Measurements from ENCODE around the gene GLB1L.
"Not testable (repeated sequence)": the region's sequence is repeated elsewhere in the genome, so short reads cannot be mapped to it uniquely, and the experiment has no call there.

The GLB1L gene

DNA sequence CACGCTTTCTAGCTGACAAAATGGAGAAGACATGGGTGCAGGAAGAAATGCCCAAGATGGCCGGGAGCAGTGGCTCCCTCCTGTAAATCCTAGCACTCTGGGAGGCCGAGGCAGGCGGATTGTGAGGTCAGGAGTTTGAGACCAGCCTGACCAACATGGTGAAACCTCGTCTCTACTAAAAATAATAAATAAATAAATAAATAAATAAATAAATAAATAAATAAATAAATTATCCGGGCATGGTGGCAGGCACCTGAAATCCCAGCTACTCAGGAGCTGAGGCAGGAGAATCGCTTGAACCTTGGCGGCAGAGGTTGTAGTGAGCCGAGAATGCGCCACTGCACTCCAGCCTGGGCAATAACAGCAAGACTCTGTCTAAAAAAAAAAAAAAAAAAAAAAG, 13.7 kb upstream of the GLB1L start:
- not testable (repeated sequence) for DNase-seq (ENCODE audit: low read depth); H3K4me3 ChIP-seq (ENCODE audit: low read depth, low read length)

GRCh38 chr2:219254590-219255201, 9.5 kb upstream of the GLB1L start:
- H3K4me3 ChIP-seq (ENCODE audit: low read depth, low read length): peak overlapping the region; percentile 58
- no peak for DNase-seq (ENCODE audit: low read depth)

GRCh38 chr2:219253753-219254589, 8.7 kb upstream of the GLB1L start, which contains the start of gene TUBA4A:
TUBA4A (minus strand) TSS chr2:219253918; CDS start chr2:219253858, 60 bp downstream.
- DNase-seq (ENCODE audit: low read depth): no peak

GRCh38 chr2:219252900-219253752, 7.9 kb upstream of the GLB1L start, which contains the start of gene TUBA4B:
TUBA4B (plus strand) TSS chr2:219253243; CDS start chr2:219253408, 165 bp downstream.
- H3K4me3 ChIP-seq (ENCODE audit: low read depth, low read length): peak within 1 kb of the TSS; percentile 58
- DNase-seq (ENCODE audit: low read depth): no peak

More at GRCh38 chr2:219253753-219254589, 8.7 kb upstream of the GLB1L start, which contains the start of gene TUBA4A:
- H3K4me3 ChIP-seq (ENCODE audit: low read depth, low read length): peak within 1 kb of the TSS; percentile 58

DNA sequence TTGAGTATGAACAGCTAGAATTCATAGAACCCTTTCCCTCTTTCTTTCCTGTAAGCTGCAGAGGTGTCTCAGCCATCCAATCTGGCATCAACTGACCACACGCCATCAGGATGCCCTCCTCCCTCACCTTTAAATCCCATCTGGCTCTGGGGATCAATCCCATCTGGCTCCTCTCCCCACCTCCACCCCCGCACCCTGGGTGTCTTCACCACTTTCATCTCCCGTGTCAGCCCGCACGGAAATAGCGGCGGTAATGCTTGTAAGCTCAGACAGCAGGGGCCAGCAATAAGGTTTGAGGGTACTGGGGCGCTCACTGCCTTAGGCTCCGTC, 7.3 kb upstream of the GLB1L start:
- H3K4me3 ChIP-seq (ENCODE audit: low read depth, low read length): peak overlapping the region; percentile 58
- DNase-seq (ENCODE audit: low read depth): no peak

- no peak for DNase-seq (ENCODE audit: low read depth)
- H3K4me3 ChIP-seq (ENCODE audit: low read depth, low read length): no peak overlapping the region
Observed at GRCh38 chr2:219252084-219252483, 6.8 kb upstream of the GLB1L start.

- no peak overlapping the region for H3K4me3 ChIP-seq (ENCODE audit: low read depth, low read length)
- DNase-seq (ENCODE audit: low read depth): no peak
Observed at GRCh38 chr2:219251656-219252055, 6.4 kb upstream of the GLB1L start.

DNA sequence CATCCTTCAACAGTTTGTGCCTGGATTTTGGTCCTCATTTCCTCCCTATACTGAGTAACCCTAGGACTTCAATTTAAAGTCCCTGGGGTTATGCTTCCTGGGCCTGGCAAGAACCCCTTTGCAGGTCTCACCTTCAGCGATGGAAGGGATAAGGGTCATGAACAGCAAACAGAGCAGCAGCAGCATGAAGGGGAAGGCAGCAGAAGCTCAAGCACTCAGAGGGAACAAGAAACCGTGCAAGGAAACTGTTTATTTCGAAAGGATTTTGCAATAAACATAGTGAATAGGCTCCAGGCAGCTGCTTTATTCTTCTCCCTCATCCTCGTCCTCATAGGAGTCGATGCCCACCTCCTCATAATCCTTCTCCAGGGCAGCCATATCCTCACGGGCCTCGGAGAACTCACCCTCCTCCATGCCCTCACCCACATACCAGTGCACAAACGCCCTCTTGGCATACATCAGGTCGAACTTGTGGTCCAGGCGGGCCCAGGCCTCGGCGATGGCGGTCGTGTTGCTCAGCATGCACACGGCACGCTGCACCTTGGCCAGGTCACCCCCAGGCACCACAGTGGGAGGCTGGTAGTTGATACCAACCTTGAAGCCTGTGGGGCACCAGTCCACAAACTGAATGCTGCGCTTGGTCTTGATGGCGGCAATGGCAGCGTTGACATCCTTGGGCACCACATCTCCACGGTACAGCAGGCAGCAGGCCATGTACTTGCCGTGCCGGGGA, 5.0 kb upstream of the GLB1L start:
- no peak for DNase-seq (ENCODE audit: low read depth)
- no peak overlapping the region for H3K4me3 ChIP-seq (ENCODE audit: low read depth, low read length)

GRCh38 chr2:219249203-219249980, 4.1 kb upstream of the GLB1L start:
- peak; percentile 83 for DNase-seq (ENCODE audit: low read depth)
- no peak overlapping the region for H3K4me3 ChIP-seq (ENCODE audit: low read depth, low read length)

DNA sequence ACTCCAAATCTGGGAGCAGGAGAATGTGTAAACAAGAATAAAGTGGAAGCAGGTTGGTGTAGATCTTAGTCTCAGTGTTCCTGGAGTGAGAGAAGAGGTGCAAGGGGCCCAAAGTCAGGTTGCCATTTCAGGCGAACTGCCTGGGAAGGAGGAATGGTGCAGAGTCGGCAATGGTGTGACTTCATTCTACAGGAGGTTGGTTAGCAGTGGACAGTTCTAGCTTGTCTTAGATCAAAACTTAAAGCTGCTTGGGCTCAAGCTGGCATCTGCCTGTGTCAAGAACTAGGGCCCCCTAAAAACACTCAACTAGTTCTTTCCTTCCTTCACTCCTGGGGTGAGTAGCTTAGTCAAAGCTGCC, 3.6 kb upstream of the GLB1L start:
- H3K4me3 ChIP-seq (ENCODE audit: low read depth, low read length): no peak overlapping the region
- no peak for DNase-seq (ENCODE audit: low read depth)

DNA sequence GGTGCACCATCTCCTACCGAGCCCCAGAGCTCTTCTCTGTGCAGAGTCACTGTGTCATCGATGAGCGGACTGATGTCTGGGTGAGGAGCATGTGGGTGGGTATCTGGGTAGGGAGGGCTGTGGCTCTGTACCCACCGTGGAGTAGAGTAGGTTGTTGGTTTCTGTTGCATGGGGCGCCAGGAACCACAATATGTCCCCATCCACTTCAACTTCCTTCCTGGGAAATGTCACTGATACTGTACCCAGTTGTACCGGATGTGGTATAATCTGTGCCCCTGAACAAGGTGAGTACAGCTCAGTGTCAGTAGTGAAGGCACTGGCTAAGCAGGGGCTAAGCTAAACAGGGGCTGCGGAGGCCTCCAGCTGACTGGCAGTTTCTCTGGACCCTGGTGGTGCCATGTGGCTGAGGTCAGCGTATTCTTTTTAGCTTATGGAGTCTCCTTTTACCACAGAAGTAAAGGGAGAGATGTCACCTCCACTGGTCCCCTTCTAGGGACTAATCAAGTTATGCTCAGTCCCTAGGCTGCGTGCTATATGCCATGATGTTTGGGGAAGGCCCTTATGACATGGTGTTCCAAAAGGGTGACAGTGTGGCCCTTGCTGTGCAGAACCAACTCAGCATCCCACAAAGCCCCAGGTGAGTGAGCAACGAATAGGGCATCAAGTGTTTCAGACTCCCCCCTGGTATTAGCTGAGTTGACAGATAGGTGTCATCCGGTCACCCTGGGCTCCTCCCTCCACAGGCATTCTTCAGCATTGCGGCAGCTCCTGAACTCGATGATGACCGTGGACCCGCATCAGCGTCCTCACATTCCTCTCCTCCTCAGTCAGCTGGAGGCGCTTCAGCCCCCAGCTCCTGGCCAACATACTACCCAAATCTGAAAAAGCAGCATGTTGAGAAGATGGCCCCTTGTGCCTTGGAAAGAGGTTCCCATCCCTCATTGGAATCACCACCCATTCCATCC, 2.7 kb upstream of the GLB1L start:
- H3K4me3 ChIP-seq (ENCODE audit: low read depth, low read length): no peak overlapping the region
- no peak for DNase-seq (ENCODE audit: low read depth)

DNA sequence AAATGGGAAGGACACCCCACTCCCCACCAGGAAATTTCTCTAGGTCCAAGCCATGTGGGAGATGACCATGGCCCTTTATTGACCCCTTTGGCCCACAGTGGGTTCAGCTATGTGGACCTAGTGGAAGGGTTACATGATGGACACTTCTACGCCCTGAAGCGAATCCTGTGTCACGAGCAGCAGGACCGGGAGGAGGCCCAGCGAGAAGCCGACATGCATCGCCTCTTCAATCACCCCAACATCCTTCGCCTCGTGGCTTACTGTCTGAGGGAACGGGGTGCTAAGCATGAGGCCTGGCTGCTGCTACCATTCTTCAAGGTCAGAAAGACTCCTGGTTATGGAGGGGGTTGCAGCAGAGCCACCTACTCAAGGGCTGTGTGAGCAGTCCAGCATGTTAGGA, 1.3 kb upstream of the GLB1L start:
- H3K4me3 ChIP-seq (ENCODE audit: low read depth, low read length): no peak overlapping the region
- no peak for DNase-seq (ENCODE audit: low read depth)

DNA sequence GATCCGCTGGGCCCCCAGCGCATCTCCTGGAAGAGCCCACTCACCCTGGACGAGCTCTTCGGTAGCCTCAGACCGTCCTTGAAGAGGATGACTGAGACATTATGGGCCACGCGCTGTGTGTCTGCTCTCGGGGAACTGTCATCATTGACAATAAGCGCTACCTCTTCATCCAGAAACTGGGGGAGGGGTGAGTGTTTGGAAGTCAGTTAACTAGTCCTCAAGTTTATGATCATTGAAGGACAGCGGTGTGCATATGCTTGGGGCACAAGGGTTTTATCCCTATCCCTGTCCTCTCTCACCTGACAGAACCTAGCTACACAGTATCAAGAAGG, 621 bp upstream of the GLB1L start:
- no peak for DNase-seq (ENCODE audit: low read depth)
- H3K4me3 ChIP-seq (ENCODE audit: low read depth, low read length): peak overlapping the region; percentile 90

DNA sequence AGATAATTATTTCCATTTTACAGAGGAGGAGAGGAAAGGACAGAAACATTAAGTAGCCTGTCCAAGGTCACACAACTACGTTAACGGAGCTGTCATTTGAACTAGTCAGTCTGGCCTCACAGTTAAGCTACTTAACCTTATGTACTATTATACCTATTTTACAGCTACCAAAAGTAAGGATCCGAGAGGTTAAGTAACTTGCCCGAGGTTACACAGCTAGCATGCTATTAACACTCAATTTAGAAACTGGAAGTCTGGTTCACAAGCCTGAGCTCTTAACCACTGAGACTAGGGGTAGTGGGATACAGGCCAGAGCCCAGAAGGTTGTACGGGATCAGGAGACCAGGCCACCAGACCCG, 476 bp downstream of the GLB1L start:
- no peak for DNase-seq (ENCODE audit: low read depth)
- peak overlapping the region; percentile 90 for H3K4me3 ChIP-seq (ENCODE audit: low read depth, low read length)

GRCh38 chr2:219243291-219243761, 1.9 kb downstream of the GLB1L start:
- no peak for DNase-seq (ENCODE audit: low read depth)
- H3K4me3 ChIP-seq (ENCODE audit: low read depth, low read length): peak overlapping the region; percentile 25

GRCh38 chr2:219234331-219234730, 10.9 kb downstream of the GLB1L start:
- no peak for DNase-seq (ENCODE audit: low read depth)
- H3K4me3 ChIP-seq (ENCODE audit: low read depth, low read length): no peak overlapping the region

DNA sequence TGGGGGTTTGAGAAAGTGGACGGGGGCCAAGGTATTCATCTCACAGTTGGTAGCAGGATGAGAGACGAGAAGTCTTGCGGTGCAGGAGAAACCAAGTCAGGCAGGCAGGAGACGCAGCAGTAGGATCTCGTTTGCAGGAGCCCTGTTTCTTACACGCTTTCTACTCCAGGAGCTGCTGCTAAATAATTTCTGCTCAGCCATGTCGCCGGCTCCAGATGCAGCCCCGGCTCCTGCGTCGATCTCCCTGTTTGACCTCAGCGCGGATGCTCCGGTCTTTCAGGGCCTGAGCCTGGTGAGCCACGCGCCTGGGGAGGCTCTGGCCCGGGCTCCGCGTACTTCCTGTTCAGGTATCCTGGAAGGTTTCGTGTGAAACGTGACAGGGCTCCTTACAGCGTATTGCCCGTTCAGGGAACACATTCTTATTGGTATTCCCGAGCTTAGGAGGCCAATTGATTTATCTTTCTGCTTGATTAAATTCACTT, 15.1 kb downstream of the GLB1L start:
- H3K4me3 ChIP-seq (ENCODE audit: low read depth, low read length): peak overlapping the region; percentile 77
- DNase-seq (ENCODE audit: low read depth): no peak
